Sigmoid colon (tissue), 7 donors: ENCODE results near the gene ZNF624. TPM values are rescaled to one million over a fixed set of nuclear protein-coding genes. Genes with fewer than 3 reads are reported as not detected.

Experiments used
- DNase-seq: peaks from one replicate; pipeline ENCODE4 v3.0.0-alpha.2; 2019
- H3K27ac ChIP-seq, 4 donors: fragments of 200-600 bp; sonication (generic); one replicate each; pipeline ENCODE4 v1.5.1; 2016 to 2019; ENCODE audit warnings: mild to moderate bottlenecking in 1 of 4
- H3K27me3 ChIP-seq, 3 donors: fragments of 200-600 bp; sonication (generic); one replicate each; pipeline ENCODE4 v1.5.1; 2019; ENCODE audit warnings: mild to moderate bottlenecking in 1 of 3
- H3K36me3 ChIP-seq, 4 donors: fragments of 200-600 bp; sonication (generic); one replicate each; pipeline ENCODE4 v1.5.1; 2016 to 2019
- H3K4me1 ChIP-seq, 4 donors: fragments of 200-600 bp; sonication (generic); one replicate each; pipeline ENCODE4 v1.5.1; 2017 to 2019
- H3K4me3 ChIP-seq, 4 donors: fragments of 200-600 bp; sonication (generic); one replicate each; pipeline ENCODE4 v1.5.1; 2017 to 2019; ENCODE audit warnings: mild to moderate bottlenecking in 2 of 4, moderate library complexity in 1 of 4
- H3K9me3 ChIP-seq, 4 donors: fragments of 200-600 bp in 3 of 4; sonication (generic) in 3 of 4; one replicate each; pipeline versions ENCODE4 v1.5.1 to v1.6.1; 2013 to 2019
- EP300 ChIP-seq, 4 donors: sonication (generic); formaldehyde crosslinking; IDR thresholded peaks; one replicate each; pipeline ENCODE4 v1.6.1; 2017; ENCODE audit warnings: antibody characterized with exemption in 4 of 4
- POLR2A ChIP-seq, 2 donors: fragments of 450-650 bp; IDR thresholded peaks; one replicate each; pipeline ENCODE4 v1.6.1; 2016; ENCODE audit warnings: antibody characterized with exemption in 2 of 2, mild to moderate bottlenecking in 2 of 2, moderate library complexity in 2 of 2
- POLR2AphosphoS5 ChIP-seq, 4 donors: sonication (generic); formaldehyde crosslinking; IDR thresholded peaks; one replicate each; pipeline ENCODE4 v1.6.1; 2017; ENCODE audit warnings: antibody characterized with exemption in 4 of 4
- WGBS, 2 donors: extraction: QIAGEN DNeasy Blood & Tissue Kit; methylation state at CpG; one replicate each; pipeline ENCODE4 v1.1.7; 2013; 5-methylcytosine and 5-hydroxymethylcytosine counted together
- intact Hi-C: fragments of 100-400 bp; cut with DNase I; formaldehyde crosslinking; loops from one replicate; pipeline ENCODE4 v1.15.1; 2023
- polyA plus RNA-seq, 3 donors: library from polyadenylated mRNA; stranded (reverse); fragments of 200-250 nt; gene quantifications; one replicate each; pipeline ENCODE4 v1.2.3, GENCODE V29; 2013
- small RNA-seq, 3 donors: library from RNA; depleted of rRNA; stranded (forward); fragments of <200 nt; gene quantifications; one replicate each; pipeline ENCODE3, GENCODE V24; 2016
- total RNA-seq, 4 donors: library from RNA; depleted of rRNA; stranded (reverse); fragments of >200 nt; gene quantifications; one replicate each; pipeline ENCODE4 v1.1.0, GENCODE V29; 2016
- TF ChIP-seq, protein P1 (sequence below), 4 experiments: fragments of 450-650 bp in 3 of 4; fragments of 200-600 bp in 1 of 4; IDR thresholded peaks; one replicate each; pipeline ENCODE4 v1.5.1; 2016 to 2019; ENCODE audit warnings: antibody characterized with exemption in 4 of 4, mild to moderate bottlenecking in 3 of 4, moderate library complexity in 2 of 4
- donor health status: healthy with polysubstance abuse.
- donor health status: Bipolar disorder and iron deficiency.
- donor health status: healthy.

ZNF624 gene
- total and polyA plus RNA-seq, 7 donors = 1.2 to 4.4 (median 1.3) TPM

DNA sequence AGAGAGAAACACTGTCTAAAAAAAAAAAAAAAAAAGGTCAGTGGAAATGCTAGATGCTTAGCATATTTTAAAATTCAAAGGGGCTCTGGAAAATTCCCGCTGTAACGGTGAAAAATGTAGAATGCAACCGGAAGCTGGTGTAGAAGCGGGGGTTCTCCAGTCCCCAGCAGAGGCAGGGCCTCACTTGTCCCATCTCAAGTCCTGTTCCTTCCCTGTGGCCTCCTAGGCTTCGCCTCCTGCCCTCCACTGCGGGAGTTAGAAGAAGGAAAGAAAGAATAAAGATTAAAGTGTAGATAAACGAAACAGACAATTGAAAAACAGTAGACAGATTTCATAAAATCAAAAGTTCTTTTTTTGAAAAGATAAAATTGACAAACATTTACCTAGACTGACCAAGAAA, 69.9 kb downstream of the ZNF624 start:
- Histone ChIP-seq H3K4me1 (peaks cover 0 to 15% (median 10%) of the 10 kb centered on the region in 4 donors), H3K4me3 (peak overlapping the region in 3 of 4 donors; percentile 38 to 47 (median 40)), H3K27me3 (no peaks in the 10 kb centered on the region), H3K9me3 (no peaks in the 10 kb centered on the region), H3K36me3 (no peaks in the 10 kb centered on the region), H3K27ac (peak overlapping the region in 3 of 4 donors; percentile 60 to 68 (median 67))
- DNase-seq = no peak
- intact Hi-C loops = no loop called here
- 39 to 50% methylated on average over 7 of the region's 7 CpGs for WGBS, 2 donors
- no peak for TF ChIP-seq POLR2A (IDR thresholded peaks at IDR 0.05)
- TF ChIP-seq, protein P1, sequence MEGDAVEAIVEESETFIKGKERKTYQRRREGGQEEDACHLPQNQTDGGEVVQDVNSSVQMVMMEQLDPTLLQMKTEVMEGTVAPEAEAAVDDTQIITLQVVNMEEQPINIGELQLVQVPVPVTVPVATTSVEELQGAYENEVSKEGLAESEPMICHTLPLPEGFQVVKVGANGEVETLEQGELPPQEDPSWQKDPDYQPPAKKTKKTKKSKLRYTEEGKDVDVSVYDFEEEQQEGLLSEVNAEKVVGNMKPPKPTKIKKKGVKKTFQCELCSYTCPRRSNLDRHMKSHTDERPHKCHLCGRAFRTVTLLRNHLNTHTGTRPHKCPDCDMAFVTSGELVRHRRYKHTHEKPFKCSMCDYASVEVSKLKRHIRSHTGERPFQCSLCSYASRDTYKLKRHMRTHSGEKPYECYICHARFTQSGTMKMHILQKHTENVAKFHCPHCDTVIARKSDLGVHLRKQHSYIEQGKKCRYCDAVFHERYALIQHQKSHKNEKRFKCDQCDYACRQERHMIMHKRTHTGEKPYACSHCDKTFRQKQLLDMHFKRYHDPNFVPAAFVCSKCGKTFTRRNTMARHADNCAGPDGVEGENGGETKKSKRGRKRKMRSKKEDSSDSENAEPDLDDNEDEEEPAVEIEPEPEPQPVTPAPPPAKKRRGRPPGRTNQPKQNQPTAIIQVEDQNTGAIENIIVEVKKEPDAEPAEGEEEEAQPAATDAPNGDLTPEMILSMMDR (IDR thresholded peaks at IDR 0.05) = no peak
- no peak for TF ChIP-seq POLR2AphosphoS5 (IDR thresholded peaks at IDR 0.05)
- no peak for TF ChIP-seq EP300 (IDR thresholded peaks at IDR 0.05)

DNA sequence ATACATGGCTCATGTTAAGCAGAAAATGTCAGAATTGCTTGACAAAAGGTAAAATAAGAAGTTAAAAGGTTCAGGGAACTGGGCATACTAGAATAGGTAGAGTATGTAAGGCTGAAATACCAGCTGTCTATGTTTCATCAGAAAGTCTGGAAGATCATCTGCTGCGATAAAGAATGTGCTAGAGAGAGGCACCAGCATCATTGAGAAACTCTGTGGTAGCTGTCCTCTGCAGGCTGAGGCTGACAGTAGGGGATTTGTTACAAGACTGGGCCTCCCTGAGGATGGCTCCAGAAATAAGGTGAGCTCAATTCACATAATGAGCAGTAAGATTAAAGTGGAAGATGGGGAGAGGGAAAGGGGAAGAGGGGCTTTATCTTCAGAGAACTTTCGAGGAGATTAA, 80.2 kb downstream of the ZNF624 start:
- TF ChIP-seq POLR2AphosphoS5 (IDR thresholded peaks at IDR 0.05) (no peak), EP300 (IDR thresholded peaks at IDR 0.05) (no peak), POLR2A (IDR thresholded peaks at IDR 0.05) (no peak)
- TF ChIP-seq, protein P1 (IDR thresholded peaks at IDR 0.05) = no peak
- H3K36me3 ChIP-seq = no peaks in the 10 kb centered on the region
- H3K4me3 ChIP-seq = no peak overlapping the region
- H3K4me1 ChIP-seq = peaks cover 0 to 8% (median 4%) of the 10 kb centered on the region in 4 donors
- 76 to 86% methylated on average over 2 of the region's 2 CpGs for WGBS, 2 donors
- H3K9me3 ChIP-seq = no peaks in the 10 kb centered on the region
- no peak overlapping the region for H3K27ac ChIP-seq
- no peaks in the 10 kb centered on the region for H3K27me3 ChIP-seq
- DNase-seq = no peak
- intact Hi-C loops = no loop called here

Small RNAs within 50 kb of the gene (small RNA-seq; reads per million reads assigned to genes)
- 0 reads per million in 3 donors for gene RNU6-405P

Other genes with a start within 250 kb of the ZNF624 start
- gene TRPV2, start 238.3 kb downstream of the ZNF624 start, total RNA-seq = 10 to 100 TPM in 2 of 4 donors, 1 to 10 TPM in 2; 9.1 to 14.0 (median 10.6) TPM
- 10 to 100 TPM in 1 of 3 donors, 1 to 10 TPM in 2; 3.7 to 13.4 (median 5.4) TPM for gene TRPV2, start 238.3 kb downstream of the ZNF624 start, polyA plus RNA-seq
- 1 to 10 TPM; 2.2 to 5.7 (median 3.9) TPM for gene LRRC75A, start 161.7 kb downstream of the ZNF624 start, total RNA-seq
- gene LRRC75A, start 161.7 kb downstream of the ZNF624 start, polyA plus RNA-seq = 10 to 100 TPM; 25.5 to 40.5 (median 37.2) TPM
- gene ZNF287, start 84.6 kb downstream of the ZNF624 start, total RNA-seq = 1 to 10 TPM; 5.0 to 8.1 (median 7.4) TPM
- 1 to 10 TPM in 2 of 3 donors, under 1 TPM in 1; 0.46 to 3.0 (median 1.8) TPM for gene ZNF287, start 84.6 kb downstream of the ZNF624 start, polyA plus RNA-seq
- 10 to 100 TPM in 2 of 4 donors, 1 to 10 TPM in 2; 3.8 to 21.2 (median 7.2) TPM for gene CCDC144A, start 36.4 kb upstream of the ZNF624 start, total RNA-seq
- 1 to 10 TPM in 1 of 3 donors, not detected in 2; 1.9 TPM for gene CCDC144A, start 36.4 kb upstream of the ZNF624 start, polyA plus RNA-seq